ENCODE measurements around the gene PTGIS.

PTGIS gene

GRCh38 chr20:49483696-49484123 is 84.2 kb downstream of the PTGIS start:
- Histone ChIP-seq H3K36me3 (ENCODE audit: control insufficient read depth in 1 of 2, insufficient read depth in 2 of 2, low read length in 2 of 2) (no peaks in the 10 kb centered on the region), H3K27me3 (ENCODE audit: control insufficient read depth in 1 of 2, insufficient read depth in 2 of 2, low read length in 2 of 2) (peaks cover 22 to 25% of the 10 kb centered on the region in 2 donors), H3K9me3 (ENCODE audit: control insufficient read depth in 1 of 2, low read length in 2 of 2) (no peaks in the 10 kb centered on the region), H3K9ac (ENCODE audit: low read depth in 1 of 2, low read length in 2 of 2) (no peak overlapping the region), H3K4me3 (ENCODE audit: low read depth in 1 of 2, low read length in 2 of 2) (no peak overlapping the region), H3K4me1 (ENCODE audit: control insufficient read depth in 1 of 2, insufficient read depth in 2 of 2, low read length in 2 of 2) (peaks cover 0 to 4% of the 10 kb centered on the region in 2 donors), H3K27ac (ENCODE audit: low read depth, low read length) (no peak overlapping the region)

GRCh38 chr20:49483018-49483695 is 84.8 kb downstream of the PTGIS start:
- Histone ChIP-seq H3K27ac (ENCODE audit: low read depth, low read length) (no peak overlapping the region), H3K36me3 (ENCODE audit: control insufficient read depth in 1 of 2, insufficient read depth in 2 of 2, low read length in 2 of 2) (no peaks in the 10 kb centered on the region), H3K4me3 (ENCODE audit: low read depth in 1 of 2, low read length in 2 of 2) (no peak overlapping the region), H3K9ac (ENCODE audit: low read depth in 1 of 2, low read length in 2 of 2) (no peak overlapping the region), H3K9me3 (ENCODE audit: control insufficient read depth in 1 of 2, low read length in 2 of 2) (no peaks in the 10 kb centered on the region), H3K4me1 (ENCODE audit: control insufficient read depth in 1 of 2, insufficient read depth in 2 of 2, low read length in 2 of 2) (peaks cover 0 to 4% of the 10 kb centered on the region in 2 donors), H3K27me3 (ENCODE audit: control insufficient read depth in 1 of 2, insufficient read depth in 2 of 2, low read length in 2 of 2) (peaks cover 22 to 25% of the 10 kb centered on the region in 2 donors)

- Histone ChIP-seq H3K27ac (ENCODE audit: low read depth, low read length) (no peak within 1 kb of the TSS), H3K36me3 (ENCODE audit: control insufficient read depth in 1 of 2, insufficient read depth in 2 of 2, low read length in 2 of 2) (no peaks in the 10 kb centered on the region), H3K27me3 (ENCODE audit: control insufficient read depth in 1 of 2, insufficient read depth in 2 of 2, low read length in 2 of 2) (peaks cover 21 to 28% of the 10 kb centered on the region in 2 donors), H3K4me3 (ENCODE audit: low read depth in 1 of 2, low read length in 2 of 2) (no peak within 1 kb of the TSS), H3K9me3 (ENCODE audit: control insufficient read depth in 1 of 2, low read length in 2 of 2) (no peaks in the 10 kb centered on the region), H3K9ac (ENCODE audit: low read depth in 1 of 2, low read length in 2 of 2) (no peak within 1 kb of the TSS), H3K4me1 (ENCODE audit: control insufficient read depth in 1 of 2, insufficient read depth in 2 of 2, low read length in 2 of 2) (peaks cover 0 to 4% of the 10 kb centered on the region in 2 donors)
These were observed 85.3 kb downstream of the PTGIS start, which contains the start of gene KCNB1 for GRCh38 chr20:49482621-49483017. TSS of gene KCNB1 (minus strand) at chr20:49482668. CDS start at chr20:49482480, 188 bp downstream.

- Histone ChIP-seq H3K9me3 (ENCODE audit: control insufficient read depth in 1 of 2, low read length in 2 of 2) (no peaks in the 10 kb centered on the region), H3K27me3 (ENCODE audit: control insufficient read depth in 1 of 2, insufficient read depth in 2 of 2, low read length in 2 of 2) (peaks cover 17 to 28% of the 10 kb centered on the region in 2 donors), H3K36me3 (ENCODE audit: control insufficient read depth in 1 of 2, insufficient read depth in 2 of 2, low read length in 2 of 2) (no peaks in the 10 kb centered on the region), H3K27ac (ENCODE audit: low read depth, low read length) (no peak overlapping the region), H3K4me3 (ENCODE audit: low read depth in 1 of 2, low read length in 2 of 2) (no peak overlapping the region), H3K9ac (ENCODE audit: low read depth in 1 of 2, low read length in 2 of 2) (no peak overlapping the region), H3K4me1 (ENCODE audit: control insufficient read depth in 1 of 2, insufficient read depth in 2 of 2, low read length in 2 of 2) (peaks cover 0 to 4% of the 10 kb centered on the region in 2 donors)
These were observed 85.8 kb downstream of the PTGIS start for GRCh38 chr20:49482173-49482572.

DNA sequence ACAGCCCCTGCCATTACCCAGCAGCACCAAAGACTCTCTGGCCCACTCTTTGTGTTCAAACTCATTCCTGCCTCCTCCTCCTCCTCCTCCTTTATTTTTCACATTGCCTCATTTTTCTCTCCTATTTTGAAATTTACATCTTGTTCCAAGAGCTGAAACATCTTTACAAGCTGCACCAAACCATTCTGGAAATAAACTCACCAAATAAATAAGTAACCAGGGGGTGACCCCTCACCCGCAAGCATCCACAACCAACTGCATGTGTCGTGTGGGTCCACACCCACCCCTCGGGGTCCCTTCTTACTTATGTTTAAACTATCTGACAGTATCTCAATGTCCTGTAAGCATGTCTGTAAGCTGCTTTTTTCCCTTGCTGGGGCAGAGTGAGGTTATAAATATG is 86.8 kb downstream of the PTGIS start:
- Histone ChIP-seq H3K9me3 (ENCODE audit: control insufficient read depth in 1 of 2, low read length in 2 of 2) (no peaks in the 10 kb centered on the region), H3K4me3 (ENCODE audit: low read depth in 1 of 2, low read length in 2 of 2) (no peak overlapping the region), H3K27ac (ENCODE audit: low read depth, low read length) (no peak overlapping the region)

DNA sequence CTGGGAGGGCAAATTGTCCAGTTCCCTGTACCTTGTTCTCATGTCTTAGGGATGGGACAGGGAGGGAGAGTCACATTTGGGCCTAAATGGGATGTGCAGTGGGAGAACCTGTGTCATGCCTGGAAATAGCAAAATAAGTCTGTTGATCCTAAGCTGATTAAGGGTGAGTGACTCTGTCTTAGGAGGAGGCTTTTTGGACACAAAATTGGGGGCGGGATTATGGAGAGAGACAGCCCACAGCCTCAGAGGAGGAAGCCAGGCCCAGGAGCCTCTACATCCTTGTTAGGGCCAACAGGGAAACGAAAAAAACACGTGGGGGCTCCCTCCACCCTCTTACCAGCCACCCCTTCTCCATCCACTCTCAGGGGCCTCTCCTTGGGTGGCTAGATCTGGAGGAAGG is 87.7 kb downstream of the PTGIS start:
- no peaks in the 10 kb centered on the region for H3K36me3 ChIP-seq (ENCODE audit: control insufficient read depth in 1 of 2, insufficient read depth in 2 of 2, low read length in 2 of 2)
- peaks cover 0 to 4% of the 10 kb centered on the region in 2 donors for H3K4me1 ChIP-seq (ENCODE audit: control insufficient read depth in 1 of 2, insufficient read depth in 2 of 2, low read length in 2 of 2)
- H3K27me3 ChIP-seq (ENCODE audit: control insufficient read depth in 1 of 2, insufficient read depth in 2 of 2, low read length in 2 of 2), result peaks cover 10 to 21% of the 10 kb centered on the region in 2 donors
- no peaks in the 10 kb centered on the region for H3K9me3 ChIP-seq (ENCODE audit: control insufficient read depth in 1 of 2, low read length in 2 of 2)
- no peak overlapping the region for H3K9ac ChIP-seq (ENCODE audit: low read depth in 1 of 2, low read length in 2 of 2)
- no peak overlapping the region for H3K4me3 ChIP-seq (ENCODE audit: low read depth in 1 of 2, low read length in 2 of 2)
- H3K27ac ChIP-seq (ENCODE audit: low read depth, low read length), result no peak overlapping the region

More for the DNA sequence above, 86.8 kb downstream of the PTGIS start:
- no peaks in the 10 kb centered on the region for H3K36me3 ChIP-seq (ENCODE audit: control insufficient read depth in 1 of 2, insufficient read depth in 2 of 2, low read length in 2 of 2)
- peaks cover 13 to 27% of the 10 kb centered on the region in 2 donors for H3K27me3 ChIP-seq (ENCODE audit: control insufficient read depth in 1 of 2, insufficient read depth in 2 of 2, low read length in 2 of 2)
- H3K9ac ChIP-seq (ENCODE audit: low read depth in 1 of 2, low read length in 2 of 2), result no peak overlapping the region
- peaks cover 0 to 4% of the 10 kb centered on the region in 2 donors for H3K4me1 ChIP-seq (ENCODE audit: control insufficient read depth in 1 of 2, insufficient read depth in 2 of 2, low read length in 2 of 2)

- no peaks in the 10 kb centered on the region for H3K36me3 ChIP-seq (ENCODE audit: control insufficient read depth in 1 of 2, insufficient read depth in 2 of 2, low read length in 2 of 2)
- H3K27ac ChIP-seq (ENCODE audit: low read depth, low read length), result no peak overlapping the region
- no peak overlapping the region for H3K4me3 ChIP-seq (ENCODE audit: low read depth in 1 of 2, low read length in 2 of 2)
- H3K9ac ChIP-seq (ENCODE audit: low read depth in 1 of 2, low read length in 2 of 2), result no peak overlapping the region
- H3K27me3 ChIP-seq (ENCODE audit: control insufficient read depth in 1 of 2, insufficient read depth in 2 of 2, low read length in 2 of 2), result peaks cover 7 to 18% of the 10 kb centered on the region in 2 donors
- peaks cover 0 to 4% of the 10 kb centered on the region in 2 donors for H3K4me1 ChIP-seq (ENCODE audit: control insufficient read depth in 1 of 2, insufficient read depth in 2 of 2, low read length in 2 of 2)
- H3K9me3 ChIP-seq (ENCODE audit: control insufficient read depth in 1 of 2, low read length in 2 of 2), result no peaks in the 10 kb centered on the region
These were observed 88.2 kb downstream of the PTGIS start for GRCh38 chr20:49479785-49480184.

GRCh38 chr20:49478754-49479689 is 88.9 kb downstream of the PTGIS start:
- H3K27me3 ChIP-seq (ENCODE audit: control insufficient read depth in 1 of 2, insufficient read depth in 2 of 2, low read length in 2 of 2), result peaks cover 6 to 11% of the 10 kb centered on the region in 2 donors
- no peak overlapping the region for H3K27ac ChIP-seq (ENCODE audit: low read depth, low read length)
- no peaks in the 10 kb centered on the region for H3K4me1 ChIP-seq (ENCODE audit: control insufficient read depth in 1 of 2, insufficient read depth in 2 of 2, low read length in 2 of 2)
- no peaks in the 10 kb centered on the region for H3K36me3 ChIP-seq (ENCODE audit: control insufficient read depth in 1 of 2, insufficient read depth in 2 of 2, low read length in 2 of 2)
- H3K4me3 ChIP-seq (ENCODE audit: low read depth in 1 of 2, low read length in 2 of 2), result no peak overlapping the region
- no peaks in the 10 kb centered on the region for H3K9me3 ChIP-seq (ENCODE audit: control insufficient read depth in 1 of 2, low read length in 2 of 2)
- H3K9ac ChIP-seq (ENCODE audit: low read depth in 1 of 2, low read length in 2 of 2), result no peak overlapping the region

DNA sequence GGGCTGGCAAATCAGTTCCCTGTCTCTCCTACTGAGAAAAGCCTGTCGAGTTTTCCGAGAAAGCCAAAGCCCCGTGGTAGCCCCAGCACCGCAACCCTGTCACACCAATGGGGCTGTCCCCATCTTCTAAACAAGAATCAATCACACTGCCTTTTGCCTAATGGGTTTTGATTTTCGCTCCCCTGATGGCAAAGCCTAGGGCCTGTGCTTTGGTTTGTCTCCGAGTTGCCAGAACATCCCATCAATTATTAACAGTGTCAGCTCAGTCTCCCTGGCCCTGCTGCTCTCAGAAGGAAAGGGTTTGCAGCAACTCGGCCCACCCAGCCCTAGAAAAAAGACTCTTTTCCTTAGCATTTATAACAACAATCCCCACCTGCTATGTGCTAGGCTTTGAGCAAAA is 89.7 kb downstream of the PTGIS start:
- H3K9me3 ChIP-seq (ENCODE audit: control insufficient read depth in 1 of 2, low read length in 2 of 2), result no peaks in the 10 kb centered on the region
- no peaks in the 10 kb centered on the region for H3K36me3 ChIP-seq (ENCODE audit: control insufficient read depth in 1 of 2, insufficient read depth in 2 of 2, low read length in 2 of 2)
- no peaks in the 10 kb centered on the region for H3K4me1 ChIP-seq (ENCODE audit: control insufficient read depth in 1 of 2, insufficient read depth in 2 of 2, low read length in 2 of 2)
- peaks cover 6 to 7% of the 10 kb centered on the region in 2 donors for H3K27me3 ChIP-seq (ENCODE audit: control insufficient read depth in 1 of 2, insufficient read depth in 2 of 2, low read length in 2 of 2)
- H3K27ac ChIP-seq (ENCODE audit: low read depth, low read length), result no peak overlapping the region
- H3K4me3 ChIP-seq (ENCODE audit: low read depth in 1 of 2, low read length in 2 of 2), result no peak overlapping the region
- H3K9ac ChIP-seq (ENCODE audit: low read depth in 1 of 2, low read length in 2 of 2), result no peak overlapping the region

DNA sequence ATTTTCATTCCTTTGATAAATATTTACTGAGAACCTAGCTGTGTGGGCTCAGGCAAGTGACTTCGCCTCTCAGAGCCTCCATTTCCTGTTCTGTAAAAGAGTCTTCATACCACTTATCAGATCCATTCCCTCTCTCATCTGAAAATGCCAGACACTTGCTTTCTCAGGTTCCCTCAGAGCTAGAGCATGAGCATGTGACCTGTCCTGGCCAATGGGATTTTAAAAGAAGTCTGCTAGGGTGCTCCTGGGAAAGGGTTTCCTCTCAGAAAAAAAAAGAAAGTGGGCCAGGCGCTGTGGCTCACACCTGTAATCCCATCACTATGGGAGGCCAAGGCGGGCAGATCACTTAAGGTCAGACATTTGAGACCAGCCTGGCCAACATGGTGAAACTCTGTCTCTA is 90.7 kb downstream of the PTGIS start:
- H3K27ac ChIP-seq (ENCODE audit: low read depth, low read length), result no peak overlapping the region
- no peaks in the 10 kb centered on the region for H3K9me3 ChIP-seq (ENCODE audit: control insufficient read depth in 1 of 2, low read length in 2 of 2)
- H3K4me1 ChIP-seq (ENCODE audit: control insufficient read depth in 1 of 2, insufficient read depth in 2 of 2, low read length in 2 of 2), result no peaks in the 10 kb centered on the region
- no peak overlapping the region for H3K9ac ChIP-seq (ENCODE audit: low read depth in 1 of 2, low read length in 2 of 2)
- H3K27me3 ChIP-seq (ENCODE audit: control insufficient read depth in 1 of 2, insufficient read depth in 2 of 2, low read length in 2 of 2), result peaks cover 3 to 5% of the 10 kb centered on the region in 2 donors
- no peaks in the 10 kb centered on the region for H3K36me3 ChIP-seq (ENCODE audit: control insufficient read depth in 1 of 2, insufficient read depth in 2 of 2, low read length in 2 of 2)
- no peak overlapping the region for H3K4me3 ChIP-seq (ENCODE audit: low read depth in 1 of 2, low read length in 2 of 2)
